K562 (cell line): ENCODE results near the gene DPEP2. TPM values are rescaled to one million over a fixed set of nuclear protein-coding genes. Genes with fewer than 3 reads are reported as not detected.
A peak's percentile ranks its signal among the peaks of the same experiment; 100 is the strongest.

Experiments
- ATAC-seq: fragments of 200-7000 bp; cut with Tn5 transposase; 3 replicates; pipeline ENCODE4 v1.9.1; 2020; ENCODE audit warnings: moderate library complexity
- BruUV-seq: library from RNA; stranded (reverse); fragments of 400-500 nt; replicated peaks from 2 replicates; lab custom pipeline; 2021; lab: Mats Ljungman, UMichigan
- CTCF ChIA-PET: fragments of 300-600 bp; formaldehyde crosslinking; extraction: SDS; loops from one replicate; lab custom pipeline; 2021; ENCODE audit warnings: low intra/inter-chr PET ratio; lab: Yijun Ruan, JAX
- POLR2A ChIA-PET: fragments of 300-600, 350-650 bp; sonication (Branson Sonifier 250); formaldehyde crosslinking; extraction: SDS; loops from one replicate; lab custom pipeline; 2021; ENCODE audit warnings: antibody characterized with exemption, inconsistent platforms; lab: Yijun Ruan, JAX
- DNase-seq, 4 experiments: peaks; one replicate each; pipeline versions ENCODE4 v3.0.0 to v3.0.0-alpha.2; 2011 to 2018; ENCODE audit warnings: low spot score in 3 of 4, mixed read lengths in 3 of 4; ENCODE audit errors: extremely low read depth in 1 of 4
- FAIRE-seq: peaks from 2 replicates; lab custom pipeline; 2011; peaks lifted over from hg19 to GRCh38; lab: Jason Lieb, UNC
- H2AFZ ChIP-seq: 2 replicates; pipeline ENCODE4 v1.6.0; 2011; ENCODE audit warnings: low read depth, low read length, control low read depth, inconsistent platforms
- H3K27ac ChIP-seq: fragments of 200-600 bp; 3 replicates; pipeline ENCODE4 v1.8.0; 2011; ENCODE audit warnings: low read depth, mild to moderate bottlenecking, control low read depth, inconsistent platforms, low read length, moderate library complexity, mixed read lengths; ENCODE audit errors: extremely low read depth
- H3K27me3 ChIP-seq, 2 experiments: fragments of 300-600 bp in 1 of 2; 2 replicates in 1 of 2; 3 replicates in 1 of 2; pipeline versions ENCODE4 v1.6.0 to v1.8.0; 2011; ENCODE audit warnings: inconsistent platforms in 2 of 2, low read length in 2 of 2, mild to moderate bottlenecking in 1 of 2, mixed read lengths in 1 of 2, moderate library complexity in 1 of 2; ENCODE audit not compliant: control insufficient read depth in 2 of 2, insufficient read depth in 2 of 2
- H3K36me3 ChIP-seq: fragments of 300-600 bp; 3 replicates; pipeline ENCODE4 v1.8.0; 2011; ENCODE audit warnings: mild to moderate bottlenecking, low read length, inconsistent platforms; ENCODE audit not compliant: control insufficient read depth, insufficient read depth
- H3K4me1 ChIP-seq, 2 experiments: fragments of 200-600 bp in 1 of 2; replicated peaks in 1 of 2; 2 replicates in 1 of 2; 3 replicates in 1 of 2; pipeline versions ENCODE4 v1.5.1 to v1.8.0; 2011; ENCODE audit warnings: inconsistent platforms in 2 of 2, low read length in 2 of 2, mild to moderate bottlenecking in 1 of 2, mixed read lengths in 1 of 2, moderate library complexity in 1 of 2; ENCODE audit not compliant: control insufficient read depth in 2 of 2, insufficient read depth in 2 of 2
- H3K4me2 ChIP-seq: 2 replicates; pipeline ENCODE4 v1.6.1; 2011; ENCODE audit warnings: low read length, control low read depth, inconsistent platforms, mixed read lengths; ENCODE audit not compliant: insufficient read depth
- H3K4me3 ChIP-seq: fragments of 200-600 bp; sonication (generic), shearing (Covaris generic); 2 replicates; pipeline ENCODE4 v1.5.1; 2016; ENCODE audit warnings: control low read depth, inconsistent platforms
- H3K79me2 ChIP-seq: fragments of 200-600 bp; 3 replicates; pipeline ENCODE4 v1.8.0; 2011; ENCODE audit warnings: low read length, inconsistent platforms; ENCODE audit not compliant: control insufficient read depth, insufficient read depth
- H3K9ac ChIP-seq, 2 experiments: 2 replicates each; pipeline versions ENCODE4 v1.6.0 to v1.6.1; 2011; ENCODE audit warnings: low read depth in 2 of 2, low read length in 2 of 2, control low read depth in 1 of 2, inconsistent platforms in 1 of 2, mild to moderate bottlenecking in 1 of 2, mixed read lengths in 1 of 2; ENCODE audit not compliant: insufficient read depth in 1 of 2
- H3K9me1 ChIP-seq: one replicate; pipeline ENCODE4 v1.6.0; 2011; ENCODE audit warnings: inconsistent platforms, mild to moderate bottlenecking, low read length, moderate library complexity; ENCODE audit not compliant: control insufficient read depth, insufficient read depth
- H3K9me3 ChIP-seq: replicated peaks from 2 replicates; pipeline ENCODE4 v1.5.1; 2011; ENCODE audit warnings: low read depth, low read length, inconsistent platforms; ENCODE audit not compliant: control insufficient read depth, insufficient read depth
- H4K20me1 ChIP-seq: replicated peaks from 2 replicates; pipeline ENCODE4 v1.6.1; 2011; ENCODE audit warnings: low read length, inconsistent platforms, mixed read lengths; ENCODE audit not compliant: control insufficient read depth, insufficient read depth
- BCOR ChIP-seq: fragments of 450-650 bp; IDR thresholded peaks from 2 replicates; pipeline ENCODE4 v1.6.1; 2016
- CBFA2T3 ChIP-seq: fragments of 450-650 bp; IDR thresholded peaks from 2 replicates; pipeline ENCODE4 v1.6.1; 2017
- PHF21A ChIP-seq: fragments of 450-650 bp; IDR thresholded peaks from 2 replicates; pipeline ENCODE4 v1.6.1; 2017; ENCODE audit warnings: low read depth, borderline replicate concordance
- RBM34 ChIP-seq: fragments of 200-400 bp; formaldehyde crosslinking; IDR thresholded peaks from 2 replicates; pipeline ENCODE4 v1.6.1; 2018; ENCODE audit warnings: low read length, borderline replicate concordance; ENCODE audit not compliant: insufficient read depth
- RCOR1 ChIP-seq, 2 experiments: IDR thresholded peaks; 2 replicates each; pipeline ENCODE4 v1.6.1; 2012; ENCODE audit warnings: low read depth in 2 of 2, low read length in 2 of 2, borderline replicate concordance in 1 of 2, improper control_type of control experiment in 1 of 2
- SP1 ChIP-seq: sonication (generic); formaldehyde crosslinking; IDR thresholded peaks from 2 replicates; pipeline ENCODE4 v1.8.1; 2022; ENCODE audit warnings: mild to moderate bottlenecking, missing genetic modification reagents
- SRSF1 ChIP-seq: fragments of 200-400 bp; formaldehyde crosslinking; IDR thresholded peaks from 2 replicates; pipeline ENCODE4 v1.6.1; 2017; ENCODE audit warnings: mild to moderate bottlenecking, low read depth, low read length, moderate library complexity
- TAL1 ChIP-seq: fragments of 450-650 bp; IDR thresholded peaks from 2 replicates; pipeline ENCODE4 v1.6.1; 2016; ENCODE audit warnings: mild to moderate bottlenecking
- ZFX ChIP-seq: sonication (generic); formaldehyde crosslinking; IDR thresholded peaks from 2 replicates; pipeline ENCODE4 v1.8.0; 2022; ENCODE audit warnings: mild to moderate bottlenecking, missing genetic modification reagents, moderate library complexity
- ZNF282 ChIP-seq: sonication (generic); formaldehyde crosslinking; IDR thresholded peaks from 2 replicates; pipeline ENCODE4 v1.8.1; 2023; ENCODE audit warnings: missing genetic modification reagents
- WGBS: fragments of 100-300 bp; shearing (Covaris generic); methylation state at CpG from one replicate; pipeline ENCODE4 v1.1.6; 2016; ENCODE audit warnings: low coverage, mixed read lengths; ENCODE audit not compliant: insufficient coverage; ENCODE audit errors: missing lambda C conversion rate; 5-methylcytosine and 5-hydroxymethylcytosine counted together
- in situ Hi-C: fragments of 300-500 bp; cut with MboI; formaldehyde crosslinking; loops from 4 replicates; pipeline ENCODE4 v1.15.0; 2018; ENCODE audit warnings: inconsistent platforms, mixed read lengths
- intact Hi-C: fragments of 100-400 bp; cut with micrococcal nuclease; formaldehyde crosslinking; loops from 2 replicates; pipeline ENCODE4 v1.14.2; 2022
- polyA plus RNA-seq, 8 experiments: library from polyadenylated mRNA; depleted of rRNA in 4 of 8; stranded (reverse) in 5 of 8; unstranded in 3 of 8; fragments of >200 nt; fragmentation: Nextera tagmentation in 2 of 8; fragmentation: Illumina TruSeq in 1 of 8; extraction: Ambion mirVana in 2 of 8; extraction: Trizol in 1 of 8; gene quantifications; 2 replicates each; pipeline versions ENCODE4 v1.2.1 to v1.2.3, GENCODE V29; 2011 to 2014; ENCODE audit warnings: inconsistent platforms in 1 of 8, missing spikeins in 1 of 8
- total RNA-seq, 7 experiments: library from RNA; depleted of rRNA in 6 of 7; stranded (reverse); fragments of >200 nt in 6 of 7; fragmentation: Illumina TruSeq in 2 of 7; extraction: Trizol in 2 of 7; gene quantifications; 2 replicates each; pipeline versions ENCODE4 v1.2.1 to v1.2.3, GENCODE V29; 2011 to 2021; ENCODE audit warnings: low replicate concordance in 1 of 7
- TF ChIP-seq, protein P1 (sequence below): sonication (generic); formaldehyde crosslinking; IDR thresholded peaks from 2 replicates; pipeline ENCODE4 v1.8.0; 2023; ENCODE audit warnings: mild to moderate bottlenecking, missing genetic modification reagents

Gene DPEP2
- total and polyA plus RNA-seq, 9 of the 15 experiments (the other 6 are each of a cell fraction or from before 2014, with no cell fraction given) = 0.14 to 1.2 (median 0.38) TPM

GRCh38 chr16:67969254-67970039, 29.8 kb downstream of the DPEP2 start (continued):
- TF ChIP-seq ZNF282 (no peak), ZFX (CRISPR knock-in tag) (peak; percentile 50), CBFA2T3 (peak; percentile 33), TAL1 (0 out of 2 replicates have a peak, but pooled peaks have one; percentile 7)
- TF ChIP-seq, all 486 proteins: peak for 22

DNA sequence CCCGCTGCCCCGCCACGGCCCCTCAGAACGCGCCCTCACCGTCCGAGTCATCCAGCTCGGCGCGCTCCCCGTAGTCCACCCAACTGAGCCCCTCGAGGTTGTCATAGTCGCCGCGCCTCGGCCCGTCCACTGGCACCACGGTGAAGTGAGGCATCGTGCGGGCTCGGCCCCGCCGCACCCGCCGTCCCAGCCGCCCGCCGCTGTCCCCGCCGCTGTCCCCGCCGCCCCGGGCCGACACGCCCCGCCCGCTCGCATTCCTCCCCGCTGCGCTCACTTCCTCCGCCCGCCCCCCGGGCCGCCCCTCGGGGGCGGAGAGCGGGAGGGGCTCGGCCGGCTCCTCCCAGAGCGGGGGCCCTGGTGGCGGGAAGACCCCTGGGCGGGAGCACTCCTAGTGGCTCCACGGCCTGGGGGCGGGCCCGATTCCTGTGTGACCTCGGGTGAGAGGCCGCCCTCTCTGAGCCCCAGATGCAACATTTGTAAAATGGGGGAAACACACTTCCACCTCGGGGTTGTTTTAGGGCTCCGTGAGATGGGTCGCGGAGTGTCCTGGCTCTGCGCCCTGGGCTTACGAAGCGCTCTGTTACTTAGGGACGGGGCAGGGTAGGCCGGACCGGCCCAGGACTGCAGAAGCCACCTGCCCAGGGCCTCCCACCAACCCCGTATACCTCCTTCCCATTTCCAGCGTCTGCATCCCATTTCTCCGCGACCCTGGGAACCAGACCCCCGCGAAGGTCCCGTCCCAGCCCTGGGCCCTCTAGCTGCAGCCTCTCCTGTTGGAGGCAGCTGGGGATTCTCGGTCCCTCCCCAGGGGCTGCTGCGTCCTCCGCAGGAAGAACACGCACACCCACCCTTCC, 30.7 kb downstream of the DPEP2 start, which contains the start of gene SLC12A4:
TSS of gene SLC12A4 (minus strand) at position 238 of the 854 bp plus-strand sequence. CDS start at position 154, 84 bp downstream.
- FAIRE-seq = peak; percentile 78
- intact Hi-C loops = no loop called here
- TF ChIP-seq, protein P1, sequence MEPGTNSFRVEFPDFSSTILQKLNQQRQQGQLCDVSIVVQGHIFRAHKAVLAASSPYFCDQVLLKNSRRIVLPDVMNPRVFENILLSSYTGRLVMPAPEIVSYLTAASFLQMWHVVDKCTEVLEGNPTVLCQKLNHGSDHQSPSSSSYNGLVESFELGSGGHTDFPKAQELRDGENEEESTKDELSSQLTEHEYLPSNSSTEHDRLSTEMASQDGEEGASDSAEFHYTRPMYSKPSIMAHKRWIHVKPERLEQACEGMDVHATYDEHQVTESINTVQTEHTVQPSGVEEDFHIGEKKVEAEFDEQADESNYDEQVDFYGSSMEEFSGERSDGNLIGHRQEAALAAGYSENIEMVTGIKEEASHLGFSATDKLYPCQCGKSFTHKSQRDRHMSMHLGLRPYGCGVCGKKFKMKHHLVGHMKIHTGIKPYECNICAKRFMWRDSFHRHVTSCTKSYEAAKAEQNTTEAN (CRISPR knock-in tag) = no peak
- TF ChIP-seq SRSF1 = no peak
- no peak for TF ChIP-seq RBM34
- peak; percentile 92 for TF ChIP-seq SP1
- no peak for TF ChIP-seq PHF21A
- peak; percentile 99 for TF ChIP-seq BCOR
- peak; percentile 44 to 84; a peak in 3 of 4 replicates for TF ChIP-seq RCOR1 (IDR thresholded peaks at IDR 0.05; ENCODE audit: borderline replicate concordance in 1 of 2, low read depth in 2 of 2, low read length in 2 of 2)

More for the DNA sequence above, 30.7 kb downstream of the DPEP2 start, which contains the start of gene SLC12A4:
- peak; percentile 94 to 99 (median 98) for DNase-seq
- H3K36me3 ChIP-seq = peaks cover 17% of the 10 kb centered on the region; the same call in 2 of the 3 replicates
- peak; percentile 91 for ATAC-seq
- WGBS = 3% methylated on average over 41 of the region's 78 CpGs
- H3K27me3 ChIP-seq = no peaks in the 10 kb centered on the region
- no peaks in the 10 kb centered on the region for H3K9me3 ChIP-seq
- no TSS peak for BruUV-seq
- POLR2A ChIA-PET = interaction anchor here (0.7 to 1.2 kb wide), 4 partner anchors 9 to 74 kb away, joined by 4 to 5 read pairs (median 4); partner anchors contain the start of gene PSMB10
- H3K9ac ChIP-seq = peak within 1 kb of the TSS; percentile 95 to 97
- peak within 1 kb of the TSS; percentile 94 for H3K27ac ChIP-seq
- in situ Hi-C loops = no loop called here
- peaks cover 28% of the 10 kb centered on the region for H3K79me2 ChIP-seq
- H3K9me1 ChIP-seq = peaks cover 8% of the 10 kb centered on the region
- peak within 1 kb of the TSS; percentile 98 for H3K4me2 ChIP-seq
- H2AFZ ChIP-seq = peak within 1 kb of the TSS; percentile 97
- H3K4me3 ChIP-seq = peak within 1 kb of the TSS; percentile 84
- H3K4me1 ChIP-seq = peaks cover 22 to 46% of the 10 kb centered on the region in 2 experiments; a peak in 4 of 5 replicates
- CTCF ChIA-PET = no interaction called here
- peaks cover 16% of the 10 kb centered on the region for H4K20me1 ChIP-seq
